ENCODE results near the gene TBC1D22A.
A peak's percentile ranks its signal among the peaks of the same experiment; 100 is the strongest.

The TBC1D22A gene

GRCh38 chr22:46802608-46803027 lies 40.2 kb downstream of the TBC1D22A start:
- no peak for TF ChIP-seq CTCF (IDR thresholded peaks at IDR 0.05)
- peak in 1 of 2 donors; percentile 49 for DNase-seq
- H3K9me3 ChIP-seq = no peaks in the 10 kb centered on the region
- intact Hi-C loops (cut with DNase I; ENCODE audit: low total_unique reads) = no loop called here
- peaks cover 7 to 58% (median 37%) of the 10 kb centered on the region in 3 donors for H3K36me3 ChIP-seq
- peaks cover 0 to 13% (median 3%) of the 10 kb centered on the region in 4 donors for H3K4me1 ChIP-seq
- no peaks in the 10 kb centered on the region for H3K27me3 ChIP-seq
- no peak overlapping the region for H3K4me3 ChIP-seq
- no peak overlapping the region for H3K27ac ChIP-seq

- DNase-seq = peak in 1 of 2 donors; percentile 65
- TF ChIP-seq CTCF (IDR thresholded peaks at IDR 0.05) = peak; percentile 67 to 84
Measured at GRCh38 chr22:46803031-46803880, 40.8 kb downstream of the TBC1D22A start.

GRCh38 chr22:46803936-46804335 lies 41.5 kb downstream of the TBC1D22A start:
- Histone ChIP-seq H3K36me3 (peaks cover 7 to 49% (median 30%) of the 10 kb centered on the region in 3 donors), H3K9me3 (no peaks in the 10 kb centered on the region), H3K4me1 (peaks cover 0 to 6% (median 0%) of the 10 kb centered on the region in 4 donors), H3K27me3 (no peaks in the 10 kb centered on the region), H3K27ac (no peak overlapping the region), H3K4me3 (no peak overlapping the region)
- DNase-seq = peak in 1 of 2 donors; percentile 7
- no peak for TF ChIP-seq CTCF (IDR thresholded peaks at IDR 0.05)
- intact Hi-C loops (cut with DNase I; ENCODE audit: low total_unique reads) = no loop called here

More at GRCh38 chr22:46803031-46803880, 40.8 kb downstream of the TBC1D22A start:
- Histone ChIP-seq H3K9me3 (no peaks in the 10 kb centered on the region), H3K36me3 (peaks cover 7 to 52% (median 31%) of the 10 kb centered on the region in 3 donors), H3K4me3 (no peak overlapping the region), H3K4me1 (peaks cover 0 to 12% (median 3%) of the 10 kb centered on the region in 4 donors), H3K27me3 (no peaks in the 10 kb centered on the region), H3K27ac (no peak overlapping the region)
- intact Hi-C loops (cut with DNase I; ENCODE audit: low total_unique reads) = no loop called here

GRCh38 chr22:46806794-46807193 lies 44.3 kb downstream of the TBC1D22A start:
- H3K27me3 ChIP-seq = no peaks in the 10 kb centered on the region
- intact Hi-C loops (cut with DNase I; ENCODE audit: low total_unique reads) = no loop called here
- H3K36me3 ChIP-seq = peaks cover 0 to 39% (median 14%) of the 10 kb centered on the region in 3 donors
- peaks cover 0 to 6% (median 0%) of the 10 kb centered on the region in 4 donors for H3K4me1 ChIP-seq
- H3K9me3 ChIP-seq = no peaks in the 10 kb centered on the region
- no peak for TF ChIP-seq CTCF (IDR thresholded peaks at IDR 0.05)
- H3K27ac ChIP-seq = no peak overlapping the region
- H3K4me3 ChIP-seq = no peak overlapping the region
- DNase-seq = peak in 1 of 2 donors; percentile 20

- Histone ChIP-seq H3K9me3 (no peaks in the 10 kb centered on the region), H3K36me3 (peaks cover 0 to 37% (median 14%) of the 10 kb centered on the region in 3 donors), H3K4me1 (peaks cover 0 to 6% (median 0%) of the 10 kb centered on the region in 4 donors), H3K27me3 (no peaks in the 10 kb centered on the region), H3K4me3 (no peak overlapping the region), H3K27ac (no peak overlapping the region)
- intact Hi-C loops (cut with DNase I; ENCODE audit: low total_unique reads) = no loop called here
- no peak for DNase-seq
- TF ChIP-seq CTCF (IDR thresholded peaks at IDR 0.05) = no peak
Measured at GRCh38 chr22:46807458-46807857, 45.0 kb downstream of the TBC1D22A start.
